Caco-2 (cell line): ENCODE data around the gene TMPRSS7. TPM values are rescaled to one million over a fixed set of nuclear protein-coding genes. Genes with fewer than 3 reads are reported as not detected.

ENCODE experiments used
- BruUV-seq: library from RNA; stranded (reverse); fragments of 400-500 nt; replicated peaks from 2 replicates; lab custom pipeline; 2021; lab: Mats Ljungman, UMichigan
- CTCF ChIA-PET: fragments of 300-600 bp; sonication (Branson Sonifier 250); formaldehyde crosslinking; loops from one replicate; lab custom pipeline; 2022; ENCODE audit warnings: antibody characterized with exemption; lab: Charles Lee
- POLR2A ChIA-PET: fragments of 300-600 bp; sonication (Branson Sonifier 250); formaldehyde crosslinking; loops from one replicate; lab custom pipeline; 2022; ENCODE audit warnings: antibody characterized with exemption; lab: Charles Lee
- DNase-seq, 2 experiments: peaks; one replicate each; pipeline versions ENCODE4 v3.0.0 to v3.0.0-alpha.2; 2020 to 2022
- H3K27me3 ChIP-seq: replicated peaks from 2 replicates; pipeline ENCODE4 v1.6.0; 2011; ENCODE audit warnings: low read length; ENCODE audit not compliant: control insufficient read depth, insufficient read depth
- H3K36me3 ChIP-seq: 2 replicates; pipeline ENCODE4 v1.5.1; 2011; ENCODE audit warnings: low read length; ENCODE audit not compliant: control insufficient read depth, insufficient read depth
- H3K4me1 ChIP-seq: fragments of 250-450 bp; sonication (Bioruptor Pico); 2 replicates; pipeline ENCODE4 v1.5.1; 2020; ENCODE audit warnings: mild to moderate bottlenecking
- H3K4me3 ChIP-seq: 2 replicates; pipeline ENCODE4 v1.5.1; 2011; ENCODE audit warnings: low read depth, mild to moderate bottlenecking, control low read depth, low read length
- H3K9me3 ChIP-seq: fragments of 250-450 bp; sonication (Bioruptor Pico); 2 replicates; pipeline ENCODE4 v1.5.1; 2020; ENCODE audit warnings: mild to moderate bottlenecking, moderate library complexity
- H3K27ac Mint-ChIP-seq: one replicate; pipeline ENCODE4 v1.8.0; 2022; ENCODE audit warnings: mixed read lengths; ENCODE audit not compliant: unreplicated experiment
- H3K27me3 Mint-ChIP-seq: one replicate; pipeline ENCODE4 v1.8.0; 2022; ENCODE audit warnings: mixed read lengths; ENCODE audit not compliant: insufficient read depth, unreplicated experiment
- H3K36me3 Mint-ChIP-seq: one replicate; pipeline ENCODE4 v1.8.0; 2022; ENCODE audit warnings: mild to moderate bottlenecking, mixed read lengths; ENCODE audit not compliant: insufficient read depth, unreplicated experiment
- H3K4me1 Mint-ChIP-seq: one replicate; pipeline ENCODE4 v1.8.0; 2022; ENCODE audit warnings: low read depth, mixed read lengths; ENCODE audit not compliant: unreplicated experiment
- H3K4me3 Mint-ChIP-seq: one replicate; pipeline ENCODE4 v1.8.0; 2022; ENCODE audit warnings: mild to moderate bottlenecking, moderate library complexity, mixed read lengths; ENCODE audit not compliant: unreplicated experiment
- H3K9me3 Mint-ChIP-seq: one replicate; pipeline ENCODE4 v1.8.0; 2022; ENCODE audit warnings: mixed read lengths; ENCODE audit not compliant: unreplicated experiment
- intact Hi-C: fragments of 100-400 bp; cut with micrococcal nuclease; formaldehyde crosslinking; loops from one replicate; pipeline ENCODE4 v1.10.0; 2022; ENCODE audit not compliant: unreplicated experiment
- total RNA-seq: library from RNA; stranded (reverse); gene quantifications from 2 replicates; pipeline ENCODE4 v1.2.3, GENCODE V29; 2022
- TF ChIP-seq, protein P1 (sequence below), 2 experiments: fragments of 200-600 bp in 1 of 2; IDR thresholded peaks; 1 replicate in 1 of 2; 2 replicates in 1 of 2; pipeline versions ENCODE4 v1.5.1 to v1.8.0; 2011 to 2022; ENCODE audit warnings: antibody characterized with exemption in 1 of 2, control low read depth in 1 of 2, inconsistent platforms in 1 of 2, low read depth in 1 of 2, low read length in 1 of 2, mild to moderate bottlenecking in 1 of 2, moderate library complexity in 1 of 2; ENCODE audit not compliant: insufficient read depth in 1 of 2, severe bottlenecking in 1 of 2, unreplicated experiment in 1 of 2

Gene TMPRSS7
- total RNA-seq, 1 experiment from 2014 or later, result 0.36 TPM

DNA sequence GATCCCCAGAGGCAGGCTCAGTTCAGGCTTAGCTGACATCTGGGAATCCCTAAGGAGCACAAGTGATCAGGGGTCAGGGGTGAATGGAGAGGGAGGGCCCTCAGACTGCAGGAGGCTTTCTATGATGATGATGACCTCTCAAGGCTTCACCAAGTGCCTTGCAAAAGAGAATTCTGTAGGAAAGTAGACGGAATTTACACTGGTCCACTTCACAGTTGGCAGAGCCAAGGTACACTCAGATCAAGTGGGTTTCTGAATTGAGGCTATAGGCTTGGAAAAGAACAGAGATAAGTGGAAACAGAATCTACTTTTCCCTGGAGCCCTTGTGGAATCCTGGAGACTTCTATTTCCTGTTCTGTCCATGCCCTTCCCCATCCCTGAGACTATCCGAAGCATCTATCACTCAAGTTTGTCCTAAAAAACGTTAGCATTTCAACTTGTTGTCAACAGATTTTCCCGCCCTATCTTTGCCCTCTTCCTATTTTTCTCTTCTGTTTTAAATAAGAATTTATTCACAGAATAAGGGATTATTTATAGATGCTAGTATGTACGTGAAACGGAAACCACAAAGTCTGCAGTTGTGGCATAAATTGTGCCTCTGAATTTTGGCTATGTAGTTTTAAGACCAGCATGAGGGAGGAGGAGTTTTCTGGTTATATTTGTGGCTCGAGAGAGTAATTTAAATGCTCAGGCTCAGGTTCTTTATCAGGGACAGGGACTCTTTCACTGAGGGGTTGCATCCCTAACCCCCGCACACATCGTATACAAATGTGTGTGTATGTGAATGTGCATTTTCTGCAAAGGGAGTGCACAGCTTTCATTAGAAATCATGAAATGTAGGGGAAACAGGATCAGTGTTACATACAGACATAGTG, 85.7 kb downstream of the TMPRSS7 start:
- no peak overlapping the region for H3K4me3 ChIP-seq
- no TSS peak for BruUV-seq
- ChIA-PET POLR2A (no interaction called here), CTCF (no interaction called here)
- Mint-ChIP-seq H3K4me1 (peaks cover 5% of the 10 kb centered on the region), H3K4me3 (no peak overlapping the region), H3K27ac (no peak overlapping the region), H3K9me3 (no peaks in the 10 kb centered on the region), H3K27me3 (no peaks in the 10 kb centered on the region), H3K36me3 (peaks cover 71% of the 10 kb centered on the region)
- H3K4me1 ChIP-seq, result peaks cover 7% of the 10 kb centered on the region; the same call in 1 of the 2 replicates
- H3K27me3 ChIP-seq, result no peaks in the 10 kb centered on the region
- DNase-seq, result no peak
- H3K36me3 ChIP-seq, result peaks cover 3% of the 10 kb centered on the region; the same call in 1 of the 2 replicates
- H3K9me3 ChIP-seq, result no peaks in the 10 kb centered on the region
- intact Hi-C loops, result no loop called here
- TF ChIP-seq, protein P1, sequence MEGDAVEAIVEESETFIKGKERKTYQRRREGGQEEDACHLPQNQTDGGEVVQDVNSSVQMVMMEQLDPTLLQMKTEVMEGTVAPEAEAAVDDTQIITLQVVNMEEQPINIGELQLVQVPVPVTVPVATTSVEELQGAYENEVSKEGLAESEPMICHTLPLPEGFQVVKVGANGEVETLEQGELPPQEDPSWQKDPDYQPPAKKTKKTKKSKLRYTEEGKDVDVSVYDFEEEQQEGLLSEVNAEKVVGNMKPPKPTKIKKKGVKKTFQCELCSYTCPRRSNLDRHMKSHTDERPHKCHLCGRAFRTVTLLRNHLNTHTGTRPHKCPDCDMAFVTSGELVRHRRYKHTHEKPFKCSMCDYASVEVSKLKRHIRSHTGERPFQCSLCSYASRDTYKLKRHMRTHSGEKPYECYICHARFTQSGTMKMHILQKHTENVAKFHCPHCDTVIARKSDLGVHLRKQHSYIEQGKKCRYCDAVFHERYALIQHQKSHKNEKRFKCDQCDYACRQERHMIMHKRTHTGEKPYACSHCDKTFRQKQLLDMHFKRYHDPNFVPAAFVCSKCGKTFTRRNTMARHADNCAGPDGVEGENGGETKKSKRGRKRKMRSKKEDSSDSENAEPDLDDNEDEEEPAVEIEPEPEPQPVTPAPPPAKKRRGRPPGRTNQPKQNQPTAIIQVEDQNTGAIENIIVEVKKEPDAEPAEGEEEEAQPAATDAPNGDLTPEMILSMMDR (IDR thresholded peaks at IDR 0.05; ENCODE audit: insufficient read depth in 1 of 2, low read depth in 1 of 2, low read length in 1 of 2, severe bottlenecking in 1 of 2, unreplicated experiment in 1 of 2), result no peak

DNA sequence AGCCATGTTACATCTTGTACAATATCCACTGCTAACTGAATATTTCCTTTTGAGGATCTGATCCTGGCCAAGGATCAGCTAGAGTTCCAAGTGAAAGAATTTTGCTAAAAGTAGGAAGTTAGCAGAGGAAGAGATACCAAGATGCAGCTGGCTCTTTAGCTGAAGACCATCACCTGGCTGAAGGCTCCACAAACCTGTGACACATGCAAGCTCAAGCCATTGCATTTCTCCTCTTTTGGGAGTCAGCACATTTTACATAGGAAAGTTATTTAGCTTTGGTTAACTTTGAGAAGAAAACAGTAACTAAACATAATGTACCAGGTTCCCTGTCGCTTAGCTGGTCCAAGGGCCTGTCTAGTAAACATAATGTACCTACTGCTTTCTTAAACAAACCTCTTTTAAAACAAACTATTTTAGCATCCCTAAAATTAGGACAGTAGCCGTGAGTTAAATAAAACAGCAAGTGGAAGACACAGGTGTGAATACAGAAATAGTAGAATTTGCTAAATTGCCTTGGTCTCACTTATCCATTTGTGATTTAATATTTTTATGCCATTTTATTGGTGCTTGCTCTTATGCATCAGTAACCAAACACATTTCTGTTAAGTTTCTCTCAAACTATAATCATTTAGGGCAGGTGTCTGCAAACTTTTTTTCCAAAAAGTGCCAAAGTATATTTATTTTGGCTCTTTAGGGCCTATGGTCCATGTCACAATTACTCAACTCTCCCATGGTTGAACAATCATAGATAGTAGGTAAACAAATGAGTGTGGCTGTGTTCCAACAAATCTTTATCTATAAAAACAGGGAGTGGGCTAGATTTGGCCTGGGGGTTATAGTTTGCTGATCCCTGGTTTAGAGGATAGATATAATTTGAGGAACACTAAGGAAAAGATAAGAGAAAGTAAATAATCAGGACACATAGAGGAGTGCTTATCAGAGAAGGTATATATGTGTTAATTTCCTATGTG, 87.3 kb downstream of the TMPRSS7 start:
- POLR2A ChIA-PET, result no interaction called here

More for the DNA sequence above, 87.3 kb downstream of the TMPRSS7 start:
- Histone ChIP-seq H3K4me1 (peaks cover 18% of the 10 kb centered on the region), H3K4me3 (no peak overlapping the region), H3K36me3 (peaks cover 3% of the 10 kb centered on the region; the same call in 1 of the 2 replicates), H3K27me3 (no peaks in the 10 kb centered on the region), H3K9me3 (no peaks in the 10 kb centered on the region)
- TF ChIP-seq, protein P1 (IDR thresholded peaks at IDR 0.05; ENCODE audit: insufficient read depth in 1 of 2, low read depth in 1 of 2, low read length in 1 of 2, severe bottlenecking in 1 of 2, unreplicated experiment in 1 of 2), result no peak
- no TSS peak for BruUV-seq
- intact Hi-C loops, result no loop called here
- Mint-ChIP-seq H3K36me3 (peaks cover 68% of the 10 kb centered on the region), H3K27ac (no peak overlapping the region), H3K4me3 (no peak overlapping the region), H3K27me3 (no peaks in the 10 kb centered on the region), H3K4me1 (peaks cover 19% of the 10 kb centered on the region), H3K9me3 (no peaks in the 10 kb centered on the region)
- CTCF ChIA-PET, result interaction anchor here (0.7 kb wide), 1 partner anchor 10 kb away, joined by 3 read pairs; no protein-coding TSS in a partner anchor
- DNase-seq, result no peak
